Placental epithelial cell (primary cell): ENCODE results near the gene NIM1K. TPM values are rescaled to one million over a fixed set of nuclear protein-coding genes. Genes with fewer than 3 reads are reported as not detected.

Experiments
- small RNA-seq: library from RNA; depleted of rRNA; stranded (forward); fragments of <200 nt; gene quantifications from one replicate; pipeline ENCODE3, GENCODE V24; 2012
- total RNA-seq: library from RNA; depleted of rRNA; stranded (reverse); fragments of >200 nt; gene quantifications from 2 replicates; pipeline ENCODE4 v1.2.3, GENCODE V29; 2012

Gene NIM1K
- under 0.01 and 0.33 TPM in 2 replicates for total RNA-seq

DNA sequence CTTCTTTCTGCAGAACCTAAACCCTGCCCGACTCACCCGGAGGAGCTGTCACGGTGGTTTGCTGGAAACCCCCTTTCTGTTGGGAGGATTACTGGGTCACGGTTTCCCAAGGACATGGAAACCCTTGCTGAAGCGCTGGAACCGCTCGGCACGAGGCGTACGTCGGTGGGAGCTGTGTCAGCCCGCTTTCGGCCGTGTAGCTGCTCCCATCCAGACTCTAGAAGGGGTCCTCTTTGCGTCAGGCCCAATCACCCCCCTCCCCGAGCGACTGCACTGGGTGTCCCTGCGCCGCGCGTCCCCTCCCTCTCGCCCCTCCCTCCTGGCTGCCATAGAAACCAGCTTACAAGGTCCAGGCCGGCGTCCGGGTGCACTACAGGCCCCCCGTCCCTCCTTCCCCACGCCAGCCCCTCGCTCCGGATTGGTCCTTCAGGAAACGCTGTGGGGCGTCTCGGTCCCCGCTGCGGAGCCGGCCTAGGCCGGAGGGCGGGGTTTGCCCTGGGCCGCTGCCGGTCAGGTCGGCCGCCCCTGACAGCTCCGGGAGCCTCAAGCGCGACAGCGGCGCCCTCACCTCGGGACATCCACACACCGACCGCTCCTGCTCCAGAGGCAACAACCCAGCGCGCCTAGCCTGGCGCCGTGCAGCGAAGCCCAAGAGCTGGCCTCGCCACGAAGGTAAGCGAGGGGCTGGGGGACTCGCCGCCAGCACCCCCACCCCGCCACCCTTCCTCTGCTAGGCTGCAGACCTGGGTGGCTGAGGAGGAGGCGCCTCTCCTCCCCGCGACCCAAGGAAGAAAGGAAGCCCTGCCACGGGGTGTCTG lies at the start of gene NIM1K:
TSS of gene NIM1K (plus strand) at position 486 of the 818 bp plus-strand sequence. CDS start 53,551 bp downstream, outside the sequence.

GRCh38 chr5:43313035-43313853 lies 121.2 kb downstream of the NIM1K start, which contains the start of gene HMGCS1:
HMGCS1 (minus strand) TSS chr5:43313412; CDS start chr5:43298965, 14,447 bp downstream.

Small RNA genes lying within 50 kb of the gene (small RNA-seq; reads per million reads assigned to genes)
- gene AC106800.4: not detected

Other genes starting within 250 kb of the NIM1K start
- gene ANXA2R, start 151.9 kb upstream of the NIM1K start, total RNA-seq: 3.1 and 5.0 TPM in 2 replicates
- 28.5 and 33.4 TPM in 2 replicates for gene ZNF131, start 71.3 kb upstream of the NIM1K start, total RNA-seq
- 30.6 and 105 TPM in 2 replicates for gene HMGCS1, start 121.2 kb downstream of the NIM1K start, total RNA-seq
- 2.0 and 2.2 TPM in 2 replicates for gene CCL28, start 220.2 kb downstream of the NIM1K start, total RNA-seq